GM23248 (cell line): ENCODE results near the gene DMTF1.

Source experiments
- EZH2 ChIP-seq: fragments of 200-600 bp; sonication (generic); IDR thresholded peaks from 2 replicates; pipeline ENCODE4 v1.6.1; 2018; ENCODE audit warnings: antibody characterized with exemption, mild to moderate bottlenecking; ENCODE audit not compliant: insufficient read depth, poor library complexity, severe bottlenecking
- EZH2phosphoT487 ChIP-seq: fragments of 200-600 bp; sonication (generic); IDR thresholded peaks from 2 replicates; pipeline ENCODE4 v1.6.1; 2018; ENCODE audit warnings: antibody characterized with exemption, moderate library complexity, mild to moderate bottlenecking, low read depth; ENCODE audit not compliant: insufficient read depth

DNA sequence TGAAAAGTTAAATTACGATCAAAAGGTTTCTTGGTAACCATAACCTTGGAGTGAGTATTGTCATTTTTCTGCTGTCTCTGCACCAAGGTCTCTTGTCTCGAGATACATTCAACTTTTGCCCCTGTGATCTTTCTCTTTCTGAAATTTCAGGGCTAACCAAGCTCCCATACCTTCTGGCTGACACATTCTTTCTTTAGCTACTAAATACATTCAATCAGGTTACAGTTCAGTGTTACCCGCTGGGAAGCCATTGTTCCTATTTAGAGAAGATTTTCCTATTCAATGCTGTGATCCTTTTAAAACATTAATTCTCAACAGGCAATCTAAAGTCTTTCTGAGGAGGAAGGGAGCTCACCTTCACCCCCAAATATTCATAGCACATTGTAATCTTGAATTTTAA, 22.9 kb upstream of the DMTF1 start:
- TF ChIP-seq EZH2 (no peak), EZH2phosphoT487 (no peak)
